GM12801 (cell line): ENCODE results near the gene XPA.

Experiments
- TF ChIP-seq, protein P1 (sequence below): IDR thresholded peaks from one replicate; pipeline ENCODE4 v1.5.1; 2011; ENCODE audit warnings: control low read depth; ENCODE audit not compliant: insufficient read length; ENCODE audit errors: extremely low read depth

Gene XPA

DNA sequence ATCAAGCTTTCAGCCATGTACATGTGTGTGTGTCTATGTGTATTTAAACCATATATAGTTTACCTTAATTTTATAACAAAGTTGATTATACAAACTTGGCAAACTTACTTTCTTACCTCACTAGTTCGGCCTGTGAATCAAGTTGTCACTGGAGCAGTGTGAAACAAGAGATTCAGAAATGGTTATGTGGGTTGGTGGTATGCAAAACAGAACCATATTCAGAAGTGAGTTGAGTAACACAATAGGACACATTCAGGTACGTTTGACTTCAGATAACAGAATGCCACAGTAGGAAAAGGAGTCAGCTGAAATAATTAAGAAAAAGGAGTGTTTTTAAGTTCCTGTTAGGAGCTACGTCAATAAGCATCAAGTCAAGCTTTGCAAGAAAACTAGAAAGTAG lies 21.5 kb downstream of the XPA start:
- TF ChIP-seq, protein P1, sequence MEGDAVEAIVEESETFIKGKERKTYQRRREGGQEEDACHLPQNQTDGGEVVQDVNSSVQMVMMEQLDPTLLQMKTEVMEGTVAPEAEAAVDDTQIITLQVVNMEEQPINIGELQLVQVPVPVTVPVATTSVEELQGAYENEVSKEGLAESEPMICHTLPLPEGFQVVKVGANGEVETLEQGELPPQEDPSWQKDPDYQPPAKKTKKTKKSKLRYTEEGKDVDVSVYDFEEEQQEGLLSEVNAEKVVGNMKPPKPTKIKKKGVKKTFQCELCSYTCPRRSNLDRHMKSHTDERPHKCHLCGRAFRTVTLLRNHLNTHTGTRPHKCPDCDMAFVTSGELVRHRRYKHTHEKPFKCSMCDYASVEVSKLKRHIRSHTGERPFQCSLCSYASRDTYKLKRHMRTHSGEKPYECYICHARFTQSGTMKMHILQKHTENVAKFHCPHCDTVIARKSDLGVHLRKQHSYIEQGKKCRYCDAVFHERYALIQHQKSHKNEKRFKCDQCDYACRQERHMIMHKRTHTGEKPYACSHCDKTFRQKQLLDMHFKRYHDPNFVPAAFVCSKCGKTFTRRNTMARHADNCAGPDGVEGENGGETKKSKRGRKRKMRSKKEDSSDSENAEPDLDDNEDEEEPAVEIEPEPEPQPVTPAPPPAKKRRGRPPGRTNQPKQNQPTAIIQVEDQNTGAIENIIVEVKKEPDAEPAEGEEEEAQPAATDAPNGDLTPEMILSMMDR, result no peak

- TF ChIP-seq, protein P1, result no peak
These were observed 23.2 kb downstream of the XPA start for GRCh38 chr9:97673922-97674321.

DNA sequence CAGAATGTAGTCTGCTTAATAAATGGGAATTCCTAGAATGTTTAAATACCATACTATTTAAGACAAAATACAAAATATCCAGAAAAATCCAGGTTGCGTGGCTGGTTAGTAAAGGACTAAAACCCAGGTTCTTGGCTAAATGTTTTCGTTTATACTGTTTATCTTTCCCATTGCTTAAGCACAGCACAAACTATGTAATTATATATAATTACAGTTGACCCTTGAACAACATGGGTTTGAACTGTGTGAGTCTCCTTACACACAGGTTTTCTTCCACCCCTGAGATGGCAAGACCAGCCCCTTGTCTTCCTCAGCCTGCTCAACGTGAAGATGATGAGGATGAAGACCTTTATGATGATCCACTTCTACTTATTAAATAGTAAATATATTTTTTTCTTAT lies 24.7 kb downstream of the XPA start:
- TF ChIP-seq, protein P1, result no peak

DNA sequence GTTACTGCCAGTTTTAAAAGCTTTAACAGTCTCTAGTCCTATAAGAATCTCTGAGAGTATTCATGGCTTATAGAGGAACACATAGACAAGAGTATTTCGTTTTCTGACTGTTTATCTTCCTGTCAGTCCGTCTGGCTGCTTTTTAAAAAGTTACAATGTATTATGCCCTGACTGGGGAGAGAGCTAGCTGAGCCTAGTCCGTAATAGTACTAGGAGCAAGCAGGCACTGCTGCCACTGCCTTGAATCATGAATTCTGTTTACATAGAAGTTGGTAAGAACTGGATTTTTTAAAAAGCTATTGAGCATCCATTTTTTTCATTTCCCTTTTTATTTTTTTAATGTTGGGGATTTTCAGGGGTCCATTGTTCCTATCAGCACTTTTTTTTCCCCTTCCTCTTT lies 26.6 kb downstream of the XPA start:
- TF ChIP-seq, protein P1, result no peak

GRCh38 chr9:97668485-97668884 lies 28.7 kb downstream of the XPA start:
- TF ChIP-seq, protein P1, result no peak

GRCh38 chr9:97666907-97667686 lies 30.0 kb downstream of the XPA start:
- TF ChIP-seq, protein P1, result no peak

- TF ChIP-seq, protein P1, result no peak
These were observed 31.4 kb downstream of the XPA start for GRCh38 chr9:97665742-97666141.

DNA sequence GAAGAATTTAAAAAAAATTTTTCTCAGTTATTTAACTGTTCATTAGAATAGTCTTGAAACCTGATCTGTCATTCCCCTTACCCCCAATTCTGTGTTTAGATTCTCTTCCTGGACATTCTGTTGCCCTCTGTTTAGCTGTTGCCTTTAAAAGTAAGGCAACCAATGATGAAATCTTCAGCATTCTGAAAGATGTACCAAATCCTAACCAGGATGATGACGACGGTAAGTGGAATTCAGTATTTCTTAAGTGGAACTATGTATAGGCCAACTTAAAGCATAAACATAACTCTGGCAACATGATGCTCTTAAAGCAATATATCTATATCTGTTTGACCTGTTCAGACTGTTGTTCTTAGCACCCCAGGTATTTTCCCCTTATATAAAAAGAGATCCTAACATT lies 36.3 kb downstream of the XPA start:
- TF ChIP-seq, protein P1, result no peak
